Astrocyte (in vitro differentiated cells and primary cell): Measurements from ENCODE around the gene HTRA1. TPM values are rescaled to one million over a fixed set of nuclear protein-coding genes. Genes with fewer than 3 reads are reported as not detected.

Source experiments
- DNase-seq: peaks from one replicate; pipeline ENCODE4 v3.0.0-alpha.2; 2010; ENCODE audit warnings: low read depth
- FAIRE-seq: peaks from 2 replicates; lab custom pipeline; 2011; peaks lifted over from hg19 to GRCh38; lab: Jason Lieb, UNC
- H2AFZ ChIP-seq: 2 replicates; pipeline ENCODE4 v1.6.0; 2012; ENCODE audit warnings: low read depth, low read length, inconsistent platforms
- H3K27ac ChIP-seq: 2 replicates; pipeline ENCODE4 v1.5.1; 2011; ENCODE audit warnings: low read depth, low read length, inconsistent platforms
- H3K27me3 ChIP-seq: 2 replicates; pipeline ENCODE4 v1.6.0; 2011; ENCODE audit warnings: low read length, inconsistent platforms; ENCODE audit not compliant: insufficient read depth
- H3K36me3 ChIP-seq: 2 replicates; pipeline ENCODE4 v1.5.1; 2011; ENCODE audit warnings: low read length, inconsistent platforms; ENCODE audit not compliant: insufficient read depth
- H3K4me1 ChIP-seq: 2 replicates; pipeline ENCODE4 v1.5.1; 2011; ENCODE audit warnings: low read length, inconsistent platforms; ENCODE audit not compliant: insufficient read depth
- H3K4me2 ChIP-seq: 2 replicates; pipeline ENCODE4 v1.6.0; 2012; ENCODE audit warnings: low read length, inconsistent platforms
- H3K4me3 ChIP-seq: 2 replicates; pipeline ENCODE4 v1.5.1; 2011; ENCODE audit warnings: low read depth, mild to moderate bottlenecking, low read length, inconsistent platforms; ENCODE audit not compliant: insufficient read depth
- H3K79me2 ChIP-seq: 2 replicates; pipeline ENCODE4 v1.6.0; 2012; ENCODE audit warnings: mild to moderate bottlenecking, low read length, inconsistent platforms; ENCODE audit not compliant: insufficient read depth
- H3K9ac ChIP-seq: 2 replicates; pipeline ENCODE4 v1.6.0; 2012; ENCODE audit warnings: mild to moderate bottlenecking, low read length, inconsistent platforms
- H3K9me3 ChIP-seq: 2 replicates; pipeline ENCODE4 v1.5.1; 2012; ENCODE audit warnings: low read depth, mild to moderate bottlenecking, low read length, inconsistent platforms; ENCODE audit not compliant: insufficient read depth
- H4K20me1 ChIP-seq: 2 replicates; pipeline ENCODE4 v1.6.0; 2012; ENCODE audit warnings: low read length, inconsistent platforms; ENCODE audit not compliant: insufficient read depth
- H3K27ac Mint-ChIP-seq: one replicate; pipeline ENCODE4 v1.8.0; 2021; ENCODE audit warnings: mild to moderate bottlenecking, mixed read lengths; ENCODE audit not compliant: unreplicated experiment
- H3K27me3 Mint-ChIP-seq: one replicate; pipeline ENCODE4 v1.8.0; 2021; ENCODE audit warnings: low read depth, mixed read lengths; ENCODE audit not compliant: unreplicated experiment
- H3K36me3 Mint-ChIP-seq: one replicate; pipeline ENCODE4 v1.8.0; 2021; ENCODE audit warnings: low read depth, mixed read lengths; ENCODE audit not compliant: unreplicated experiment
- H3K4me1 Mint-ChIP-seq: one replicate; pipeline ENCODE4 v1.8.0; 2021; ENCODE audit warnings: low read depth, mixed read lengths; ENCODE audit not compliant: unreplicated experiment
- H3K4me3 Mint-ChIP-seq: one replicate; pipeline ENCODE4 v1.8.0; 2021; ENCODE audit warnings: mild to moderate bottlenecking, moderate library complexity, mixed read lengths; ENCODE audit not compliant: unreplicated experiment
- H3K9me3 Mint-ChIP-seq: one replicate; pipeline ENCODE4 v1.8.0; 2021; ENCODE audit warnings: mild to moderate bottlenecking, mixed read lengths; ENCODE audit not compliant: unreplicated experiment
- EZH2 ChIP-seq: IDR thresholded peaks from 2 replicates; pipeline ENCODE4 v1.6.1; 2012; ENCODE audit warnings: mild to moderate bottlenecking, low read length, inconsistent platforms; ENCODE audit not compliant: insufficient read depth
- total RNA-seq: library from RNA; stranded (reverse); gene quantifications from 2 replicates; pipeline ENCODE4 v1.2.1, GENCODE V29; 2021
- TF ChIP-seq, protein P1 (sequence below): IDR thresholded peaks from 2 replicates; pipeline ENCODE4 v1.5.1; 2011; ENCODE audit warnings: low read depth, mild to moderate bottlenecking, inconsistent platforms, low read length, moderate library complexity; ENCODE audit not compliant: insufficient read depth

Gene HTRA1
- total RNA-seq, 1 donor from 2014 or later = 34.9 TPM

GRCh38 chr10:122445904-122446303 lies 15.4 kb upstream of the HTRA1 start:
- H3K4me1 Mint-ChIP-seq = peaks cover 22% of the 10 kb centered on the region
- Histone ChIP-seq H3K79me2 (no peaks in the 10 kb centered on the region), H2AFZ (no peak overlapping the region), H3K9me3 (no peaks in the 10 kb centered on the region), H4K20me1 (no peaks in the 10 kb centered on the region), H3K4me3 (no peak overlapping the region), H3K4me1 (peaks cover 5% of the 10 kb centered on the region), H3K27ac (no peak overlapping the region), H3K9ac (no peak overlapping the region), H3K4me2 (no peak overlapping the region), H3K36me3 (no peaks in the 10 kb centered on the region), H3K27me3 (no peaks in the 10 kb centered on the region)
- no peaks in the 10 kb centered on the region for H3K27me3 Mint-ChIP-seq
- TF ChIP-seq, protein P1, sequence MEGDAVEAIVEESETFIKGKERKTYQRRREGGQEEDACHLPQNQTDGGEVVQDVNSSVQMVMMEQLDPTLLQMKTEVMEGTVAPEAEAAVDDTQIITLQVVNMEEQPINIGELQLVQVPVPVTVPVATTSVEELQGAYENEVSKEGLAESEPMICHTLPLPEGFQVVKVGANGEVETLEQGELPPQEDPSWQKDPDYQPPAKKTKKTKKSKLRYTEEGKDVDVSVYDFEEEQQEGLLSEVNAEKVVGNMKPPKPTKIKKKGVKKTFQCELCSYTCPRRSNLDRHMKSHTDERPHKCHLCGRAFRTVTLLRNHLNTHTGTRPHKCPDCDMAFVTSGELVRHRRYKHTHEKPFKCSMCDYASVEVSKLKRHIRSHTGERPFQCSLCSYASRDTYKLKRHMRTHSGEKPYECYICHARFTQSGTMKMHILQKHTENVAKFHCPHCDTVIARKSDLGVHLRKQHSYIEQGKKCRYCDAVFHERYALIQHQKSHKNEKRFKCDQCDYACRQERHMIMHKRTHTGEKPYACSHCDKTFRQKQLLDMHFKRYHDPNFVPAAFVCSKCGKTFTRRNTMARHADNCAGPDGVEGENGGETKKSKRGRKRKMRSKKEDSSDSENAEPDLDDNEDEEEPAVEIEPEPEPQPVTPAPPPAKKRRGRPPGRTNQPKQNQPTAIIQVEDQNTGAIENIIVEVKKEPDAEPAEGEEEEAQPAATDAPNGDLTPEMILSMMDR = no peak
- no peak for TF ChIP-seq EZH2
- H3K4me3 Mint-ChIP-seq = no peak overlapping the region
- H3K36me3 Mint-ChIP-seq = no peaks in the 10 kb centered on the region
- FAIRE-seq (no peak), DNase-seq (no peak)
- H3K27ac Mint-ChIP-seq = no peak overlapping the region
- H3K9me3 Mint-ChIP-seq = peaks cover 2% of the 10 kb centered on the region

DNA sequence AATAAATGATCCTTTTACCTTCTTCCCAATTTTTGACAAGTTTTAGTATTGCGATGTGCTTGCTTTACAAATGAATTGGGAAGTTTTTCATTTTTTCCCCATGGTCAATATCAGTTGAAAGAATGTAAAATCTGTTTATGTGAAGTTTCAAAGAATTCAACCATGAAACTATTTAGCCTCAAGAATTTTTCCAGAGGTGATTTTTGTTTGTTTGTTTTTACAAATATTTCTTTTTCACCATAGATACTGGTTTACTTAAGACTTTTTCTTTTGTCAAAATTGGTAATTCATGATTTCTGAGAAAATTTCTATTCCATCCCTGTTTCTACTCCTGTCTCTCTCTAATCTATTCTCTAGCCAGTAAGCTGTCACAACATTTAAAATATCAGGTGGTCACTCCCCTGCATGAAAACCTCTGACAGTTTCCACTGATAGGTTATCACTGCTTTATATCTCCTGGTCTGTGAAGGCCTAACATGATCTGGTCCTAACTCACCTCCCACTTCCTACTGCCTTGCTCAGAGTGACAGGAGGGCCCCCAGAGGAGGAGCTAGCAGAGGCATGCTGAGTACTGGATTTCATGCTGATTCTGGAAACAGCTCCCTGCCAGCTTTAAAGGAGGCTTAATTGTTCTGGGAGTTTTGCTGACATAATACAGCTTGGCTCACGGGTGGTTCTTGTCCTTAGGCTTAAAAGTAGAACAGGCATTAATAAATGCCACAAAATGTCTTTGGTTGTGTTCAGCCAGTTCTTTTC lies 14.5 kb upstream of the HTRA1 start:
- no peaks in the 10 kb centered on the region for H3K9me3 ChIP-seq
- peaks cover 3% of the 10 kb centered on the region for H3K4me1 ChIP-seq
- H3K36me3 ChIP-seq = no peaks in the 10 kb centered on the region
- no peak overlapping the region for H3K4me3 ChIP-seq
- Mint-ChIP-seq H3K4me3 (no peak overlapping the region), H3K9me3 (peaks cover 2% of the 10 kb centered on the region), H3K4me1 (peaks cover 23% of the 10 kb centered on the region), H3K27ac (no peak overlapping the region), H3K36me3 (no peaks in the 10 kb centered on the region), H3K27me3 (no peaks in the 10 kb centered on the region)
- no peak for DNase-seq
- H3K27me3 ChIP-seq = no peaks in the 10 kb centered on the region
- H3K4me2 ChIP-seq = no peak overlapping the region
- no peak for TF ChIP-seq EZH2
- TF ChIP-seq, protein P1 = no peak
- no peaks in the 10 kb centered on the region for H3K79me2 ChIP-seq
- H3K27ac ChIP-seq = no peak overlapping the region
- no peak for FAIRE-seq
- H3K9ac ChIP-seq = no peak overlapping the region
- H2AFZ ChIP-seq = no peak overlapping the region
- H4K20me1 ChIP-seq = no peaks in the 10 kb centered on the region

- Mint-ChIP-seq H3K4me1 (peaks cover 20% of the 10 kb centered on the region), H3K4me3 (no peak overlapping the region), H3K27me3 (no peaks in the 10 kb centered on the region), H3K9me3 (peaks cover 2% of the 10 kb centered on the region), H3K27ac (no peak overlapping the region), H3K36me3 (no peaks in the 10 kb centered on the region)
- H2AFZ ChIP-seq = no peak overlapping the region
- H3K27me3 ChIP-seq = no peaks in the 10 kb centered on the region
- H3K4me1 ChIP-seq = no peaks in the 10 kb centered on the region
- H3K4me2 ChIP-seq = no peak overlapping the region
- H4K20me1 ChIP-seq = no peaks in the 10 kb centered on the region
- H3K79me2 ChIP-seq = no peaks in the 10 kb centered on the region
- no peaks in the 10 kb centered on the region for H3K36me3 ChIP-seq
- no peak for FAIRE-seq
- no peak for DNase-seq
- H3K9ac ChIP-seq = no peak overlapping the region
- TF ChIP-seq, protein P1 = no peak
- TF ChIP-seq EZH2 = no peak
- H3K4me3 ChIP-seq = no peak overlapping the region
- no peaks in the 10 kb centered on the region for H3K9me3 ChIP-seq
- no peak overlapping the region for H3K27ac ChIP-seq
Measured at GRCh38 chr10:122448600-122448999, 12.8 kb upstream of the HTRA1 start.
